Measurements from ENCODE around the gene AIP.

GRCh38 chr11:67505605-67506396 lies 23.0 kb downstream of the AIP start:
- TF ChIP-seq CTCF (IDR thresholded peaks at IDR 0.05; ENCODE audit: extremely low read depth in 1 of 2, insufficient read depth in 1 of 2, low read depth in 1 of 2, low read length in 2 of 2) (peak; percentile 99), EZH2 (IDR thresholded peaks at IDR 0.05; ENCODE audit: borderline replicate concordance, low read depth, low read length, severe bottlenecking) (no peak), JUN (IDR thresholded peaks at IDR 0.05; ENCODE audit: borderline replicate concordance, insufficient read depth, insufficient read length, low read depth) (no peak), POLR2A (IDR thresholded peaks at IDR 0.05; ENCODE audit: low read depth, low read length) (no peak), POLR2AphosphoS5 (IDR thresholded peaks at IDR 0.05; ENCODE audit: insufficient read depth, low read depth, low read length) (peak; percentile 40), FOS (IDR thresholded peaks at IDR 0.05; ENCODE audit: borderline replicate concordance, insufficient read depth, low read length) (no peak), MYC (IDR thresholded peaks at IDR 0.05; ENCODE audit: low read depth, low read length) (no peak)
- TF ChIP-seq, protein P1, sequence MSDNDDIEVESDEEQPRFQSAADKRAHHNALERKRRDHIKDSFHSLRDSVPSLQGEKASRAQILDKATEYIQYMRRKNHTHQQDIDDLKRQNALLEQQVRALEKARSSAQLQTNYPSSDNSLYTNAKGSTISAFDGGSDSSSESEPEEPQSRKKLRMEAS (IDR thresholded peaks at IDR 0.05; ENCODE audit: insufficient read depth, insufficient read length) = no peak

All from endothelial cell of umbilical vein (primary cell).